GM21529 (cell line): ENCODE data around the gene RXFP4.
A peak's percentile ranks its signal among the peaks of the same experiment; 100 is the strongest.

ENCODE experiments used
- ATAC-seq: cut with Tn5 transposase; IDR thresholded peaks from one replicate; pipeline ENCODE4 v1.9.1; 2021; ENCODE audit not compliant: unreplicated experiment

RXFP4 gene

DNA sequence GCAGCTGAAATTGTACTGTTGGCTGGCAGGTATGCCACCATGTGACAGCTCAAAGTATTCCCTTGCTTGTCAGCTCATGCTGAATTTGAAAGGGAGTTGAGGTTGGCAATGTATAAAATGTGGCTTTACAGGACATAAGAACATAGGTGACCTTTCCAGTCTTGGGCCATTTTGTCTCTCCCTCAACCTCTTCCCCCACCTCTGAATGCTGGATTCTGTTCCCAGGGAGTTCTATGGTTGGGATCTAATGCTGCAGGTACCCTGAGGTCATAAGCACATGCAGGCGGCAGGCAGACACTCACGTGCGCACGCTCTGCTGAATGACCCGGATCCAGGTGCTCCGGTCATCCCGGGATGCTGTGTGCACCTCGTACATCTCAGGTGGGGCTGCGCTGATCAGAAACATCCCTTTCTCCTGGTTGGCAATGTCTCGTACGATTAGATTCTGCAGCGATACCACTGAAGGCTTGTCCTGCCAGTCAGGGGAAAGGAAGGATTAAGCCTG lies 16.0 kb downstream of the RXFP4 start:
- ATAC-seq = no peak

- no peak for ATAC-seq
Measured at GRCh38 chr1:155960081-155960745, 18.8 kb downstream of the RXFP4 start.

- no peak for ATAC-seq
Measured at GRCh38 chr1:155961937-155962336, 20.5 kb downstream of the RXFP4 start.

DNA sequence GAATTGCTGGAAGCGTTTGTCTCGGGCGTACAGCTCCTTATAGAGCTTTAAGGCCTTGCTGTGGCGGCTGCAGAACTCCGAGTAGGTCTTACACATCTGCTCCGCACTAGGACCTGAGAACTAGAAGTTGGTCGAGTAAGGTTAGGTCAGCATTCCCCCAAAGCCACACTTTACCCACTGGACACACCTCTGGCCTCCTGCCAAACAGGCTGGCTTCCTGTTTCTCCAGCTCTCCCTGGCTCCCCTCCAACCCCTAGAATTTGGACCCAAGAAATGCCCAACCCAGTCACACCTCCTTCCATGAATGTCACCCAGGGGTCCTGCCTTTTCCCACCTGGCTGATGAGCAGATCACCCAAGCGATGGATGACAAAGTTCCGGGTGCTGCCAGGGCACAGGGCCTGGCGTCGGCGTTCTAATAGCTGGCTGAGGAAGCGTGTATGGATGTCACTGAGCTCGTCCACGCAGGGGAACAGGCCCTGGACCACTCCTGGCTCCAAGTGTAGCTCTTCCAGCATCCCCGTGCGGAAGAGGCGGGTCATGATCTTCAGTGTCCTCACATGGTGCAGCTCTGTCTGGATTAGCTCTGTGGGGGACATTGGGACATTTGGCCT lies 21.3 kb downstream of the RXFP4 start:
- no peak for ATAC-seq

- no peak for ATAC-seq
Measured at GRCh38 chr1:155964193-155964592, 22.8 kb downstream of the RXFP4 start.

GRCh38 chr1:155966135-155966534 lies 24.7 kb downstream of the RXFP4 start:
- no peak for ATAC-seq

- ATAC-seq = no peak
Measured at GRCh38 chr1:155966750-155967149, 25.3 kb downstream of the RXFP4 start.

GRCh38 chr1:155967341-155968050 lies 26.1 kb downstream of the RXFP4 start:
- ATAC-seq = no peak

DNA sequence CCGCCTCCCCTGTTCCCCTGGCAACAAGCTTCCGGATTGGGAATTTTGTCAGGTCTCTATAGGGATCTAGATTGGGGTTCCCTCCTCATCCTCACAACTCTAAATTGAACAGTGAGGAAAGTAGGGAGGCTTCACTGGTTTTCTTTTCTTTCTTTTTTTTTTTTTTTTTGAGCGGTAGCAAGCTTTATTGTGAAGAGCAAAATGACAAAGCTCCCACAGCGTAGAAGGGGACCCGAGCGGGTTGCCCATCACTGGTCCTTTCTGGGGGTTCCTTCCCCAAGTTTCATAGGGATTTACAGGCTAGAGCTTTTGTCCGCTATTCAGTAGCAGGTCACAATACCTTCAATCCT lies 26.6 kb downstream of the RXFP4 start:
- ATAC-seq = no peak

DNA sequence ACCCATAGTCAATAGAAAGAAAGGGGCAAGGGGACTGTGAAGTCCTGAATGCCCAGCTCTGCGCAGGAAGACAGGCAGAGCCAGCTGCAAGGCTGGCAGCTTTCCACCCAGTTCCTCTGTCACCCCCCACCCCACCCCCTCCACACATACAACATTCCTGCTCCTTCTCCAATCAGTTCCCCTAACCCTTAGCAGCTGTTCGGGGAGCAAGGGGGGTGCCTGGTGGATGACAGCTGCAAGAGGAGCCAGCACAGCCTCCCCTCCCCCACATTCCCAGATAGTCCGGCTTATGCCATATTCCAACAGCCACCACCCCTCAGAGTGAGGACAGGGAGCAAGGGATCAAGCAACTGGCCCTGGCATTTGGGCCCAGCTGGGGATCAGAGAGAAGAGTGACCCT lies 27.2 kb downstream of the RXFP4 start:
- no peak for ATAC-seq

- no peak for ATAC-seq
Measured at GRCh38 chr1:155969377-155969791, 27.9 kb downstream of the RXFP4 start.

- ATAC-seq = peak; percentile 58
Measured at GRCh38 chr1:155970531-155971167, 29.2 kb downstream of the RXFP4 start.

- ATAC-seq = no peak
Measured at GRCh38 chr1:155971910-155972809, 30.7 kb downstream of the RXFP4 start.

GRCh38 chr1:155973723-155974122 lies 32.3 kb downstream of the RXFP4 start:
- ATAC-seq = no peak

DNA sequence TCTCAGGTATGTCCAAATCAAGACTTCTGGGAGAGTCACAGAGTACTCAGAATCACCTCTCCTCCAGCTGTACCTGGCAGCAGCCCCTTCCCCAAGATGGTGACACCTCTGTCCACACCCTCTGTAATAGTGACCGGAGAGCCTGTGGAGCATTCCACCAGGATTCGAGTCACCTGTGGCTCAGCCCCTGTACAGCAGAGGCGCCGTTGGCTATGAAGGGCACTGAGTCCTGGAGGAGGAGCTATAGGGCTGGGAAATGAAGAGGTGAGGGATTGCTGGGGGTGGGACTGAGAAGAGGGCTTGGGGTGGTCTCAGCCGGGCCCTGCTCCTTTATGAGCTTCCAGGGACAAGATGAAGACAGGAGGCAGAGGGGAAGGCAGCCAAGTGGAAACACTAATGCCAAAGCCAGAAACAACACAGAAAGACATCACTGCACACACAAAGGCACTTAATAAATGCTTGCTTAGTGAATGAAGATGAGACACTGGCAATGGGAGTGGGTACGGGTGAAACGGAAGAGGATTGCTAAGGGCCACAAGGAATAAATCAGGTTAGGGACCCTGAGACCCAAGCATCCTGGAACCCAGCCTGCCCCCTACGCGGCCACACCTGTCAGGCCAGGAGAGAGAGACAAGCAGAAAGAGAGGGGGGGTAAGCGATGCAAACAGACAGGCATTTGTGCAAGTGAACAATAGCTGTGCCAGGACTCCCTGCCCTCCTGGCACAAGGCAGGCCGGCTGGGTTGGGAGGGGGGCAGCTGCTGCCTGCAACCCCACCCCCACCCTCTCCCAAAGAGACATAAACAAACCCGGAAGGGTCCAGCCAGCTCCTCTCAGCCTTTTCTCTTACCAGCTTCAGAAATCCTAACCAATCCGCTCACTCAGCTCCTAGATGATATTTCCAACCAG lies 33.0 kb downstream of the RXFP4 start:
- ATAC-seq = no peak

GRCh38 chr1:155975375-155976061 lies 34.1 kb downstream of the RXFP4 start:
- ATAC-seq = no peak

GRCh38 chr1:155976062-155976912 lies 34.8 kb downstream of the RXFP4 start:
- ATAC-seq = no peak
